OCI-LY3 (cell line): ENCODE measurements around the gene MED17.

Source experiments
- H2AFZ ChIP-seq: fragments of 200-600, 300-600 bp; shearing (Covaris generic); 2 replicates; pipeline ENCODE4 v1.6.0; 2014; ENCODE audit warnings: antibody characterized with exemption, low read depth, low read length
- H3K27ac ChIP-seq: fragments of 200-600, 300-600 bp; sonication (generic); 2 replicates; pipeline ENCODE4 v1.5.1; 2014; ENCODE audit warnings: mild to moderate bottlenecking, low read length, moderate library complexity, mixed read lengths
- H3K27me3 ChIP-seq: fragments of 200-600, 300-600 bp; sonication (generic); 2 replicates; pipeline ENCODE4 v1.6.1; 2014; ENCODE audit warnings: low read depth, low read length, mixed read lengths
- H3K36me3 ChIP-seq: fragments of 200-600, 300-600 bp; sonication (generic); replicated peaks from 2 replicates; pipeline ENCODE3; 2014; ENCODE audit warnings: low read depth, low read length, mixed read lengths
- H3K4me1 ChIP-seq: fragments of 300-600, 200-600 bp; sonication (generic); 2 replicates; pipeline ENCODE4 v1.6.1; 2014; ENCODE audit warnings: low read length, mixed read lengths
- H3K4me2 ChIP-seq: fragments of 200-600, 300-600 bp; sonication (generic); 2 replicates; pipeline ENCODE4 v1.6.1; 2014; ENCODE audit warnings: low read length, mixed read lengths
- H3K4me3 ChIP-seq: fragments of 300-600, 200-600 bp; sonication (generic); 2 replicates; pipeline ENCODE4 v1.5.1; 2014; ENCODE audit warnings: antibody characterized with exemption, mild to moderate bottlenecking, low read length, moderate library complexity
- H3K79me2 ChIP-seq: fragments of 300-600, 200-600 bp; shearing (Covaris generic); 2 replicates; pipeline ENCODE4 v1.6.1; 2014; ENCODE audit warnings: mild to moderate bottlenecking, low read length, mixed read lengths
- H3K9ac ChIP-seq: fragments of 300-600, 200-600 bp; shearing (Covaris generic); 2 replicates; pipeline ENCODE4 v1.6.0; 2014; ENCODE audit warnings: mild to moderate bottlenecking, low read length, moderate library complexity
- H3K9me3 ChIP-seq: fragments of 200-600, 300-600 bp; shearing (Covaris generic); 2 replicates; pipeline ENCODE4 v1.6.1; 2014; ENCODE audit warnings: low read length, mixed read lengths; ENCODE audit not compliant: insufficient read depth
- H4K20me1 ChIP-seq: fragments of 200-600, 300-600 bp; sonication (generic); 2 replicates; pipeline ENCODE4 v1.6.1; 2016; ENCODE audit warnings: low read length, mixed read lengths; ENCODE audit not compliant: insufficient read depth
- EZH2phosphoT487 ChIP-seq: fragments of 200-600 bp; shearing (Covaris generic); IDR thresholded peaks from 2 replicates; pipeline ENCODE4 v1.6.1; 2018; ENCODE audit warnings: antibody characterized with exemption, mixed run types, low read depth
- TF ChIP-seq, protein P1 (sequence below): fragments of 200-600, 300-600 bp; sonication (generic); IDR thresholded peaks from 2 replicates; pipeline ENCODE4 v1.5.1; 2014; ENCODE audit warnings: antibody characterized with exemption, low read length, low read depth

The MED17 gene

GRCh38 chr11:93736129-93736528, 48.0 kb upstream of the MED17 start:
- peaks cover 94% of the 10 kb centered on the region for H3K36me3 ChIP-seq
- no peaks in the 10 kb centered on the region for H3K9me3 ChIP-seq
- no peaks in the 10 kb centered on the region for H3K27me3 ChIP-seq
- H3K4me3 ChIP-seq = no peak overlapping the region
- TF ChIP-seq, protein P1, sequence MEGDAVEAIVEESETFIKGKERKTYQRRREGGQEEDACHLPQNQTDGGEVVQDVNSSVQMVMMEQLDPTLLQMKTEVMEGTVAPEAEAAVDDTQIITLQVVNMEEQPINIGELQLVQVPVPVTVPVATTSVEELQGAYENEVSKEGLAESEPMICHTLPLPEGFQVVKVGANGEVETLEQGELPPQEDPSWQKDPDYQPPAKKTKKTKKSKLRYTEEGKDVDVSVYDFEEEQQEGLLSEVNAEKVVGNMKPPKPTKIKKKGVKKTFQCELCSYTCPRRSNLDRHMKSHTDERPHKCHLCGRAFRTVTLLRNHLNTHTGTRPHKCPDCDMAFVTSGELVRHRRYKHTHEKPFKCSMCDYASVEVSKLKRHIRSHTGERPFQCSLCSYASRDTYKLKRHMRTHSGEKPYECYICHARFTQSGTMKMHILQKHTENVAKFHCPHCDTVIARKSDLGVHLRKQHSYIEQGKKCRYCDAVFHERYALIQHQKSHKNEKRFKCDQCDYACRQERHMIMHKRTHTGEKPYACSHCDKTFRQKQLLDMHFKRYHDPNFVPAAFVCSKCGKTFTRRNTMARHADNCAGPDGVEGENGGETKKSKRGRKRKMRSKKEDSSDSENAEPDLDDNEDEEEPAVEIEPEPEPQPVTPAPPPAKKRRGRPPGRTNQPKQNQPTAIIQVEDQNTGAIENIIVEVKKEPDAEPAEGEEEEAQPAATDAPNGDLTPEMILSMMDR = no peak
- no peak for TF ChIP-seq EZH2phosphoT487
- no peak overlapping the region for H3K9ac ChIP-seq
- H3K27ac ChIP-seq = no peak overlapping the region
- H2AFZ ChIP-seq = no peak overlapping the region
- H3K4me1 ChIP-seq = peaks cover 51% of the 10 kb centered on the region
- H4K20me1 ChIP-seq = peaks cover 81% of the 10 kb centered on the region
- H3K79me2 ChIP-seq = peaks cover 93% of the 10 kb centered on the region
- no peak overlapping the region for H3K4me2 ChIP-seq

DNA sequence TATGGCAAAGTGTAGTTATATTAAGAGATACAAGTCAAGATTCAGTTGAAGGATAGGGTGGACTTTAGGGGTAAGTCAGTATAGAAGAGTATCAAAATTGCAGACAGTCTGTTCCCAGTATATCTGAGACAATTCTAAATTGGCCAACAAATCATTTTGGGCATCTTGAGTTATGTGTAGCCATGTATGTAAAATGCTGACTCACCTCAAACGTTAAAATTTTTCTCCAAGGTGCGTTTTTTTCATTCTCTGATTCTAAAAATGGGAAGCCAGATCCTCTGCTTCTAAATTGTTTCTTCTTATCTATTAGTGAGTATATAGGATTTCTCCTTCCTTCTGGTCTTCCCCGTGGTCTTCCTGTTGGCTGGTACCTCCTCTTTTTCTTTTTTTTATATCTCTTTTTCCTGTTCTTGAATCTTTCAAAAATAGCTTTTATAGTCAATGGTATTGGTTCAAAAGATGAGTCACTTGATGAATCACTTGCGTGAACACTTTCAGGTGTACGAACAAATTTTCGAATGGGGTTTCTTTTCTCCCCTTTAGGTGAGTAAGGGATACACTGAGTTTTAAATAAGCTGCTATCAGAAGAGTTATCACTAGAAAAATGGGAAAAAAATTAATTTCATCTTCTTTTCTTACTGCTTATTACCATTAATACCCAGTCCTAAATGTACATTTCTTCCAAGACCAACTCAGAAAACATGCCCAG, 46.0 kb upstream of the MED17 start:
- peak overlapping the region; percentile 90 for H3K4me3 ChIP-seq
- no peaks in the 10 kb centered on the region for H3K9me3 ChIP-seq
- H3K4me1 ChIP-seq = peaks cover 56% of the 10 kb centered on the region
- H3K79me2 ChIP-seq = peaks cover 95% of the 10 kb centered on the region
- peak overlapping the region; percentile 98 for H3K9ac ChIP-seq
- peaks cover 74% of the 10 kb centered on the region for H3K36me3 ChIP-seq
- peaks cover 64% of the 10 kb centered on the region for H4K20me1 ChIP-seq
- H2AFZ ChIP-seq = no peak overlapping the region
- H3K4me2 ChIP-seq = peak overlapping the region; percentile 95
- H3K27ac ChIP-seq = peak overlapping the region; percentile 87
- no peaks in the 10 kb centered on the region for H3K27me3 ChIP-seq
- TF ChIP-seq, protein P1 = no peak
- TF ChIP-seq EZH2phosphoT487 = no peak

- no peak overlapping the region for H2AFZ ChIP-seq
- no peaks in the 10 kb centered on the region for H3K27me3 ChIP-seq
- peak overlapping the region; percentile 95 for H3K4me2 ChIP-seq
- peaks cover 93% of the 10 kb centered on the region for H3K79me2 ChIP-seq
- TF ChIP-seq, protein P1 = no peak
- no peak for TF ChIP-seq EZH2phosphoT487
- peaks cover 55% of the 10 kb centered on the region for H3K4me1 ChIP-seq
- peak overlapping the region; percentile 98 for H3K9ac ChIP-seq
- peaks cover 68% of the 10 kb centered on the region for H3K36me3 ChIP-seq
- H3K27ac ChIP-seq = peak overlapping the region; percentile 87
- H4K20me1 ChIP-seq = peaks cover 58% of the 10 kb centered on the region
- peak overlapping the region; percentile 90 for H3K4me3 ChIP-seq
- H3K9me3 ChIP-seq = no peaks in the 10 kb centered on the region
Measured at GRCh38 chr11:93738647-93739081, 45.4 kb upstream of the MED17 start.

DNA sequence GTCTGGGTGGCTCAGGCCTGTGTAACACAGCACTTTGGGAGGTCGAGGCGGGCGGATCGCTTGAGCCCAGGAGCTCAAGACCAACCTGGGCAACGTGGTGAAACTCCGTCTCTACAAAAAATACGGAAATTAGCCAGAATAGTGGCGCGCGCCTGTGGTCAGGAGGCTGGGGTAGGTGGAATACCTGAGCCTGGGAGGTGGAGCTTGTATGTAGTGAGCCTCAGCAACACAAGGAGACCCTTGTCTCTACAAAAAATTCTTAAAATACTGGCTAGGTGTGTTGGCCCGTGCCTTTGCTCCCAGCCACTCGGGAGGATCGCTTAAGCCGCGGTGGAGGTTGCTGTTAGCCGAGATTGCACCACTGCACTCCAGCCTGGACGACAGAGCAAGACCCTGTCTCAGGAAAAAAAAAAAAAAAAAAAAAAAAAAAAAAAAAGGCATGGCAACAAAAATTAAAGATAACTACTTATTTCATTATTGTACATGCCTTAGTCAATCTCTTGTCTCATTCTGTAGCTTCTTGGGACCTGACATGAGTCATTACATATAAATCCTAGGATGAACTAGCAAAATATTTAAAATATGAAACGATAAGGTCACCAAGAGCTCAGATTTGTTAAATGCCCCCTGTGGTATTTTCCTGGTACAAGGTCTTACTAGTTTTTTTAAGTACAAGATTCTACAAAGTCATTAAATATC, 43.9 kb upstream of the MED17 start:
- no peaks in the 10 kb centered on the region for H3K27me3 ChIP-seq
- H3K36me3 ChIP-seq = peaks cover 53% of the 10 kb centered on the region
- H3K4me1 ChIP-seq = peaks cover 44% of the 10 kb centered on the region
- H4K20me1 ChIP-seq = peaks cover 42% of the 10 kb centered on the region
- no peak overlapping the region for H2AFZ ChIP-seq
- H3K4me2 ChIP-seq = peak overlapping the region; percentile 95
- TF ChIP-seq, protein P1 = no peak
- no peak for TF ChIP-seq EZH2phosphoT487
- peaks cover 78% of the 10 kb centered on the region for H3K79me2 ChIP-seq
- H3K4me3 ChIP-seq = peak overlapping the region; percentile 90
- H3K9me3 ChIP-seq = no peaks in the 10 kb centered on the region
- peak overlapping the region; percentile 98 for H3K9ac ChIP-seq
- peak overlapping the region; percentile 87 for H3K27ac ChIP-seq
